Psoas muscle (tissue), 8 donors: ENCODE data around the gene CLIC5. TPM values are rescaled to one million over a fixed set of nuclear protein-coding genes. Genes with fewer than 3 reads are reported as not detected.
A peak's percentile ranks its signal among the peaks of the same experiment; 100 is the strongest.

Experiments used
- ATAC-seq, 4 donors: fragments of 200-7000 bp; cut with Tn5 transposase; one replicate each; pipeline ENCODE4 v1.9.1; 2020; ENCODE audit warnings: moderate library complexity in 3 of 4, mild to moderate bottlenecking in 2 of 4
- DNase-seq, 2 donors: peaks; one replicate each; pipeline ENCODE4 v3.0.0-alpha.2; 2020
- H3K27ac ChIP-seq: fragments of 200-600 bp; one replicate; pipeline ENCODE4 v1.8.0; 2022
- H3K27me3 ChIP-seq, 3 donors: fragments of 200-600 bp in 1 of 3; one replicate each; pipeline versions ENCODE4 v1.6.1 to v1.8.0; 2013 to 2022; ENCODE audit warnings: low read length in 2 of 3, mild to moderate bottlenecking in 2 of 3, moderate library complexity in 1 of 3; ENCODE audit not compliant: insufficient read depth in 3 of 3
- H3K36me3 ChIP-seq, 2 donors: fragments of 200-600 bp in 1 of 2; one replicate each; pipeline versions ENCODE4 v1.6.1 to v1.8.0; 2013 to 2022; ENCODE audit warnings: low read depth in 1 of 2, mild to moderate bottlenecking in 1 of 2, moderate library complexity in 1 of 2; ENCODE audit not compliant: insufficient read depth in 1 of 2
- H3K4me1 ChIP-seq: fragments of 200-600 bp; one replicate; pipeline ENCODE4 v1.8.0; 2022
- H3K4me3 ChIP-seq: fragments of 200-600 bp; one replicate; pipeline ENCODE4 v1.8.0; 2022; ENCODE audit warnings: mild to moderate bottlenecking
- H3K9me3 ChIP-seq: fragments of 200-600 bp; one replicate; pipeline ENCODE4 v1.8.0; 2022
- WGBS, 3 donors: extraction: QIAGEN DNeasy Blood & Tissue Kit; methylation state at CpG; one replicate each; pipeline versions ENCODE4 v1.1.6 to v1.1.7; 2013; 5-methylcytosine and 5-hydroxymethylcytosine counted together
- intact Hi-C, 2 donors: fragments of 100-400 bp; cut with DNase I; formaldehyde crosslinking; loops; one replicate each; pipeline versions ENCODE4 v1.11.0 to v1.14.2; 2022
- polyA plus RNA-seq, 3 donors: library from polyadenylated mRNA; stranded (reverse); fragments of 200-250 nt; gene quantifications; one replicate each; pipeline ENCODE4 v1.2.3, GENCODE V29; 2013
- total RNA-seq, 4 donors: library from RNA; stranded (reverse); fragmentation: NEBNext Ultra II Directional in 2 of 4; extraction: Animal tissue kit (Norgen Biotek cat#: 25700) in 2 of 4; gene quantifications; one replicate each; pipeline versions ENCODE4 v1.2.1 to v1.2.4, GENCODE V29; 2021 to 2023
- TF ChIP-seq, protein P1 (sequence below): fragments of 200-600 bp; IDR thresholded peaks from one replicate; pipeline ENCODE4 v1.8.0; 2022; ENCODE audit warnings: antibody characterized with exemption
- donor health status: healthy with polysubstance abuse.
- donor health status: DM: no; HTN: no; CAD: no; lungs with moderate emphysema.
- donor health status: Bipolar disorder and iron deficiency.
- donor health status: healthy.
- donor health status: DM: yes; HTN: yes; CAD: no.
- donor health status: DM: no; HTN: no; CAD: no.
- donor health status: DM: no; HTN: no; CAD: no.
- donor health status: DM: yes; HTN: yes; CAD: no.

CLIC5 gene
- total and polyA plus RNA-seq, 7 donors = 30.2 to 285 (median 166) TPM

DNA sequence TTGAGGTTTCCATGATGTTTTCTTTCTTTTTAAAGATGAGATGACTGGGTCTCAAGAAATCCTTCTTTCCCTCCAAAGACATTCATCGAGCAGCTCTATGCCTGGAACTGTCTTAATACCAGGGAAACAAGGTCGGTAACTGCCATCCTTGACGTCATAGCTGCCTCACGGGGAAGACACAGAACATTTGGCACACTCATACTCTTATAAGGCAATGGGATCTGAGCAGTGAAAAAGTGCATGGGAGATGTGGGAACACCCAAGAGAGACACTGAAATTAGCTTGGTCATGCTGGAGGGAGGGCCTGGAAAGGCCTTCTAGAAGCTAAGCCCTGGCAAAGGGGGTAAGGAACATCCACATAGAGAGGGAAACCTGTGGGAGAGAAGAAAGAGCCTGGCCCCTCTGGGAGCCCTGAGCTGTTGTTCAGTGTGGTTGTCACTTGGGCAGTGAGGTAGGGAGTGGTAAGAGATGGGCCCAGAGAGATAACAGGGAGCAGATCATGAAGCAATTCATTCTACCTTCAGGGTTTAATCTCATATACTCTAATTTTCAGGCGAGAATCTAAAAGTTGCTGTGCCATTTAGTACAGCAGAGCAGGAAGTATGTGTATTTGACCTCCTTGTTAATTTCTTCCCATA lies 30.8 kb downstream of the CLIC5 start:
- Histone ChIP-seq H3K36me3 (peaks cover 0 to 7% of the 10 kb centered on the region in 2 donors), H3K27ac (peak overlapping the region; percentile 87), H3K9me3 (no peaks in the 10 kb centered on the region), H3K4me3 (no peak overlapping the region), H3K4me1 (peaks cover 84% of the 10 kb centered on the region), H3K27me3 (no peaks in the 10 kb centered on the region)
- 62 to 71% (median 70%) methylated on average over 5 of the region's 5 CpGs for WGBS, 3 donors
- TF ChIP-seq, protein P1, sequence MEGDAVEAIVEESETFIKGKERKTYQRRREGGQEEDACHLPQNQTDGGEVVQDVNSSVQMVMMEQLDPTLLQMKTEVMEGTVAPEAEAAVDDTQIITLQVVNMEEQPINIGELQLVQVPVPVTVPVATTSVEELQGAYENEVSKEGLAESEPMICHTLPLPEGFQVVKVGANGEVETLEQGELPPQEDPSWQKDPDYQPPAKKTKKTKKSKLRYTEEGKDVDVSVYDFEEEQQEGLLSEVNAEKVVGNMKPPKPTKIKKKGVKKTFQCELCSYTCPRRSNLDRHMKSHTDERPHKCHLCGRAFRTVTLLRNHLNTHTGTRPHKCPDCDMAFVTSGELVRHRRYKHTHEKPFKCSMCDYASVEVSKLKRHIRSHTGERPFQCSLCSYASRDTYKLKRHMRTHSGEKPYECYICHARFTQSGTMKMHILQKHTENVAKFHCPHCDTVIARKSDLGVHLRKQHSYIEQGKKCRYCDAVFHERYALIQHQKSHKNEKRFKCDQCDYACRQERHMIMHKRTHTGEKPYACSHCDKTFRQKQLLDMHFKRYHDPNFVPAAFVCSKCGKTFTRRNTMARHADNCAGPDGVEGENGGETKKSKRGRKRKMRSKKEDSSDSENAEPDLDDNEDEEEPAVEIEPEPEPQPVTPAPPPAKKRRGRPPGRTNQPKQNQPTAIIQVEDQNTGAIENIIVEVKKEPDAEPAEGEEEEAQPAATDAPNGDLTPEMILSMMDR = no peak
- DNase-seq (no peak), ATAC-seq (no peak)
- intact Hi-C loops = loop anchor here in 1 of 2 donors (5.0 kb wide), 1 partner anchor 33 kb away; no protein-coding TSS in a partner anchor

DNA sequence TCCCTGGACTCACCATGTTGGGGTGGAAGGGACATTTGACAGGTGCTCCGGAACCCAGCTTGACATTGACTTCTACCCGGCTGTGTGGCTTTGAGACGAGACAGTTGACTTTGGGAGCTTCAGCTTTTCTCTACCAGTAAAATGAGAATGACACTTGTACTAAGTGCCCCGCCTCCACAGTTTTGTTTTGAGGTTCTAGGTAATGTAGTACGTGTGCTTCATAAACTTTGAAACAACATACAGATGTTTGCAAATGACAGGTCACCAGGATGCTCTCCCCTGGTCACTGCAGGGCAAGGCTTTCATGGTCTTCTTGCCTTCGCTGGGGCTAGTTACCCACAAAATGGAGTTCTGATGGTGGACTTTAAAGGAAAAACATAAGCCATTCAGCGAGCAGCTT lies 31.3 kb downstream of the CLIC5 start:
- Histone ChIP-seq H3K9me3 (no peaks in the 10 kb centered on the region), H3K4me3 (no peak overlapping the region), H3K27me3 (no peaks in the 10 kb centered on the region), H3K27ac (peak overlapping the region; percentile 87), H3K4me1 (peaks cover 83% of the 10 kb centered on the region), H3K36me3 (peaks cover 0 to 7% of the 10 kb centered on the region in 2 donors)
- intact Hi-C loops = no loop called here
- DNase-seq (no peak), ATAC-seq (no peak)
- 80 to 94% (median 87%) methylated on average over 7 of the region's 7 CpGs for WGBS, 3 donors
- TF ChIP-seq, protein P1 = no peak

DNA sequence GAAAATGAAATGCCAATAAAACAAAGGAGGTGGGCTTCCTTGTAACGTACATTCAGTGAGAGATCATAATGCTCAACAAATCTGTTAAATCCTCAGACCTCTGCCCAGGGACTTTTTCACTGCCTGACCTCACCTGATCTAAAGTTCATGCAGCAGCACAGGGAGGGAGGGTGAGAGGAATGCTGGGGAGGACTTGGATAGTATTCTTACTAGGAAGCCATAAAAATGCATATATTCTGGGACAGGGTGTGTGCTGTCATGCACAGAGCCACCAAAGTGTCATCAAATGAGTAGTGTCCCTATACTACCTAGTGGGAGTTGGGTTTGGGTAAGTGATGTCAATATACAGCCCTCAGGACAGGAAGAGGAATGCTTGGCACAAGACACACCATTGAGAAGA lies 32.6 kb downstream of the CLIC5 start:
- Histone ChIP-seq H3K27ac (peak overlapping the region; percentile 7), H3K4me3 (no peak overlapping the region), H3K36me3 (peaks cover 0 to 7% of the 10 kb centered on the region in 2 donors), H3K9me3 (no peaks in the 10 kb centered on the region), H3K27me3 (no peaks in the 10 kb centered on the region), H3K4me1 (peaks cover 77% of the 10 kb centered on the region)
- no peak for ATAC-seq
- 35 to 53% (median 39%) methylated on average over 1 of the region's 1 CpG for WGBS, 3 donors
- intact Hi-C loops = no loop called here
- no peak for DNase-seq
- TF ChIP-seq, protein P1 = no peak

DNA sequence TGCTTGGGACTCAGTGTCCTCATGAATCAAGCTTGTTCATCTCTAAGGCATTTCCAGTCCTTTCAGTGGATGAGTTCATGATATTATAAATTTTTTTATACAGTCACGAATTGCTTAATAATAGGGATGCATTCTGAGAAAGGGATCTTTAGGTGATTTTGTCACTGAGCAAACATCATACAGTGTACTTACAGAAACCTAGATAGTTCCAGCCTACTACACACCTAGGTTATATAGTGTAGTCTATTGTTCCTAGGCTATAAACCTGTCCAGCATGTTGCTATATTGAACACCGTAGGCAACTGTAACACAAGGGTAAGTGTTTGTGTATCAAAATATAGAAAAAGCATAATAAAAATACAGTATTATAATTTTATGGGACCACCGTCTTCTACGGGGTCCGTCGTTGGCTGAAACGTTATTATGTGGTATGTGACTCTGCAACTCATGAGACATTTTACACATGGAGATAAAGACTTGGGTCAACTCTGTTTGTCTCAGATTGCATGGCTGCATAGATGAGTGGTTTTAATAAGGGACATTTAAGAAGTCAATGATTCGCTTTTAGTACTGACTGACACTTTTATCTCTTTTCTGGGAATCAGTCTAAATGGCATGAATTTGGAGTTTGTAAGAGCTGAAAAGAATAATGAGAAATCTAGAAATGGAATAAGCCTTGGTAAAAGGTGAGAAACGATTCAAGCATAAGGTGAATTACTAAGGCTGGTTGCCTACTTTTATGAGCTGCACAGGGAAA lies 33.2 kb downstream of the CLIC5 start:
- Histone ChIP-seq H3K27me3 (no peaks in the 10 kb centered on the region), H3K36me3 (peaks cover 0 to 7% of the 10 kb centered on the region in 2 donors), H3K9me3 (no peaks in the 10 kb centered on the region), H3K27ac (peak overlapping the region; percentile 7), H3K4me3 (no peak overlapping the region), H3K4me1 (peaks cover 71% of the 10 kb centered on the region)
- intact Hi-C loops = no loop called here
- ATAC-seq = no peak
- WGBS, 3 donors = 70 to 82% (median 72%) methylated on average over 9 of the region's 9 CpGs
- TF ChIP-seq, protein P1 = no peak
- no peak for DNase-seq
